ENCODE measurements around the gene KCNG2. TPM values are rescaled to one million over a fixed set of nuclear protein-coding genes. Genes with fewer than 3 reads are reported as not detected.

Gene KCNG2
- total RNA-seq, 2 experiments from 2014 or later = not detected

GRCh38 chr18:79829136-79829854 lies 31.6 kb downstream of the KCNG2 start:
- no peaks in the 10 kb centered on the region for H3K36me3 ChIP-seq (ENCODE audit: insufficient read depth, low read length)
- H3K4me2 ChIP-seq (ENCODE audit: low read length) = no peak overlapping the region
- no peak overlapping the region for H2AFZ ChIP-seq (ENCODE audit: low read length)
- POLR2A ChIA-PET = no interaction called here
- H4K20me1 ChIP-seq (ENCODE audit: insufficient read depth, low read length) = no peaks in the 10 kb centered on the region
- CTCF ChIA-PET (ENCODE audit: unreplicated experiment) = no interaction called here
- H3K9me2 ChIP-seq (ENCODE audit: insufficient read depth, low read length) = no peaks in the 10 kb centered on the region
- no TSS peak for BruUV-seq (replicated peaks)
- no peaks in the 10 kb centered on the region for H3K79me2 ChIP-seq (ENCODE audit: insufficient read depth, low read depth, low read length)
- no peak overlapping the region for H3K27ac ChIP-seq (ENCODE audit: low read depth, low read length, poor library complexity, severe bottlenecking)
- peaks cover 10% of the 10 kb centered on the region for H3K4me1 ChIP-seq (ENCODE audit: insufficient read depth, low read length, poor library complexity, severe bottlenecking)
- DNase-seq (ENCODE audit: low spot score) = no peak
- H3K9me3 ChIP-seq (ENCODE audit: low read length) = no peaks in the 10 kb centered on the region
- H3K4me3 ChIP-seq (ENCODE audit: low read depth, low read length, poor library complexity, severe bottlenecking) = no peak overlapping the region
- intact Hi-C loops (cut with micrococcal nuclease; ENCODE audit: unreplicated experiment) = no loop called here
- TF ChIP-seq EZH2phosphoT487 (IDR thresholded peaks at IDR 0.05; ENCODE audit: borderline replicate concordance, low read depth, low read length) (no peak), CTCF (conservative IDR thresholded peaks at IDR 0.05; ENCODE audit: low read length) (no peak)

DNA sequence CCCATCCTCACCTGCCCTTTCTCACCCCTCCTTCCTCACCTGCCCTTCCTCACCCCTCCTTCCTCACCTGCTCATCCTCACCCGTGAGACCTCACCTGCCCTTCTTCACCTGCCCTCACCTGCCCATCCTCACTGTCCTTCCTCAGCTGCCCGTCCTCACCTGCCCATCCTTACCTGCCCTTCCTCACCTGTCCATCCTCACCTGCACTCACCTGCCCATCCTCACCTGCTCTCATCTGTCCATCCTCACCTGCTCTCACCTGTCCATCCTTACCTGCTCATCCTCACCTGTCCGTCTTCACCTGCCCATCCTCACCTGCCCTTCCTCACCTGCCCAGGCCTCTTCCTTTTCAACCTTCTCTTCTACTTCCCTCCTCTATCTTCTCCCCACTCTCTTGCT lies 34.4 kb downstream of the KCNG2 start:
- BruUV-seq (replicated peaks) = no TSS peak
- TF ChIP-seq CTCF (conservative IDR thresholded peaks at IDR 0.05; ENCODE audit: low read length) (no peak), EZH2phosphoT487 (IDR thresholded peaks at IDR 0.05; ENCODE audit: borderline replicate concordance, low read depth, low read length) (no peak)

GRCh38 chr18:79834834-79835233 lies 37.1 kb downstream of the KCNG2 start:
- CTCF ChIA-PET (ENCODE audit: unreplicated experiment) = no interaction called here
- intact Hi-C loops (cut with micrococcal nuclease; ENCODE audit: unreplicated experiment) = no loop called here
- TF ChIP-seq CTCF (conservative IDR thresholded peaks at IDR 0.05; ENCODE audit: low read length) (no peak), EZH2phosphoT487 (IDR thresholded peaks at IDR 0.05; ENCODE audit: borderline replicate concordance, low read depth, low read length) (no peak)

More for the DNA sequence above, 34.4 kb downstream of the KCNG2 start:
- H2AFZ ChIP-seq (ENCODE audit: low read length) = no peak overlapping the region
- POLR2A ChIA-PET = no interaction called here
- no peaks in the 10 kb centered on the region for H3K9me2 ChIP-seq (ENCODE audit: insufficient read depth, low read length)
- H3K4me2 ChIP-seq (ENCODE audit: low read length) = no peak overlapping the region
- no peaks in the 10 kb centered on the region for H3K4me1 ChIP-seq (ENCODE audit: insufficient read depth, low read length, poor library complexity, severe bottlenecking)
- no peak overlapping the region for H3K27ac ChIP-seq (ENCODE audit: low read depth, low read length, poor library complexity, severe bottlenecking)
- H3K9me3 ChIP-seq (ENCODE audit: low read length) = no peaks in the 10 kb centered on the region
- DNase-seq (ENCODE audit: low spot score) = no peak
- H3K36me3 ChIP-seq (ENCODE audit: insufficient read depth, low read length) = no peaks in the 10 kb centered on the region
- no peak overlapping the region for H3K4me3 ChIP-seq (ENCODE audit: low read depth, low read length, poor library complexity, severe bottlenecking)
- H3K79me2 ChIP-seq (ENCODE audit: insufficient read depth, low read depth, low read length) = no peaks in the 10 kb centered on the region
- intact Hi-C loops (cut with micrococcal nuclease; ENCODE audit: unreplicated experiment) = no loop called here
- no peaks in the 10 kb centered on the region for H4K20me1 ChIP-seq (ENCODE audit: insufficient read depth, low read length)
- CTCF ChIA-PET (ENCODE audit: unreplicated experiment) = no interaction called here

More at GRCh38 chr18:79834834-79835233, 37.1 kb downstream of the KCNG2 start:
- H3K79me2 ChIP-seq (ENCODE audit: insufficient read depth, low read depth, low read length) = no peaks in the 10 kb centered on the region
- H3K27ac ChIP-seq (ENCODE audit: low read depth, low read length, poor library complexity, severe bottlenecking) = no peak overlapping the region
- H3K4me2 ChIP-seq (ENCODE audit: low read length) = no peak overlapping the region
- no peak overlapping the region for H3K4me3 ChIP-seq (ENCODE audit: low read depth, low read length, poor library complexity, severe bottlenecking)
- H4K20me1 ChIP-seq (ENCODE audit: insufficient read depth, low read length) = no peaks in the 10 kb centered on the region
- no peak overlapping the region for H2AFZ ChIP-seq (ENCODE audit: low read length)
- no peaks in the 10 kb centered on the region for H3K36me3 ChIP-seq (ENCODE audit: insufficient read depth, low read length)
- POLR2A ChIA-PET = no interaction called here
- H3K9me3 ChIP-seq (ENCODE audit: low read length) = no peaks in the 10 kb centered on the region
- no peaks in the 10 kb centered on the region for H3K4me1 ChIP-seq (ENCODE audit: insufficient read depth, low read length, poor library complexity, severe bottlenecking)
- H3K9me2 ChIP-seq (ENCODE audit: insufficient read depth, low read length) = no peaks in the 10 kb centered on the region
- no TSS peak for BruUV-seq (replicated peaks)
- no peak for DNase-seq (ENCODE audit: low spot score)

Measured in OCI-LY7 (cell line).